Loucy (cell line): ENCODE data around the gene LRRC46.

Source experiments
- H2AFZ ChIP-seq: fragments of 200-600 bp; sonication (generic); 2 replicates; pipeline ENCODE4 v1.6.0; 2016; ENCODE audit warnings: antibody characterized with exemption, mild to moderate bottlenecking, low read length, moderate library complexity
- H3F3A ChIP-seq: fragments of 200-600 bp; 2 replicates; pipeline ENCODE4 v1.6.0; 2016; ENCODE audit warnings: antibody characterized with exemption, low read depth, mild to moderate bottlenecking
- H3K27me3 ChIP-seq: fragments of 200-600 bp; sonication (generic); 2 replicates; pipeline ENCODE4 v1.6.1; 2014; ENCODE audit warnings: low read length, mild to moderate bottlenecking; ENCODE audit not compliant: insufficient read depth, poor library complexity, severe bottlenecking
- H3K36me3 ChIP-seq: fragments of 200-600 bp; sonication (generic); 2 replicates; pipeline ENCODE4 v1.6.1; 2016; ENCODE audit warnings: low read length; ENCODE audit not compliant: insufficient read depth
- H3K4me1 ChIP-seq: fragments of 200-600 bp; sonication (generic); 2 replicates; pipeline ENCODE4 v1.5.1; 2014; ENCODE audit warnings: low read length, mild to moderate bottlenecking; ENCODE audit not compliant: insufficient read depth, poor library complexity, severe bottlenecking
- H3K4me2 ChIP-seq: fragments of 200-600 bp; sonication (generic); 2 replicates; pipeline ENCODE4 v1.6.0; 2014; ENCODE audit warnings: antibody characterized with exemption, low read length, low read depth, mild to moderate bottlenecking; ENCODE audit not compliant: poor library complexity, severe bottlenecking
- H3K4me3 ChIP-seq: fragments of 200-600 bp; sonication (generic); 2 replicates; pipeline ENCODE4 v1.5.1; 2014; ENCODE audit warnings: low read length, mild to moderate bottlenecking, mixed read lengths; ENCODE audit not compliant: poor library complexity, severe bottlenecking
- H3K79me2 ChIP-seq: fragments of 200-600 bp; sonication (generic); 2 replicates; pipeline ENCODE4 v1.6.1; 2014; ENCODE audit warnings: low read length; ENCODE audit not compliant: insufficient read depth
- H3K9ac ChIP-seq: fragments of 200-600 bp; sonication (generic); 2 replicates; pipeline ENCODE4 v1.6.0; 2014; ENCODE audit warnings: mild to moderate bottlenecking, low read depth, low read length, moderate library complexity; ENCODE audit not compliant: poor library complexity, severe bottlenecking
- H3K9me2 ChIP-seq: fragments of 200-600 bp; sonication (generic); replicated peaks from 2 replicates; pipeline ENCODE4 v1.6.1; 2016; ENCODE audit warnings: low read depth, low read length, mixed read lengths
- H3K9me3 ChIP-seq: fragments of 200-600 bp; sonication (generic); 2 replicates; pipeline ENCODE4 v1.6.1; 2014; ENCODE audit warnings: mild to moderate bottlenecking, antibody characterized with exemption, low read length, low read depth; ENCODE audit not compliant: insufficient read depth
- H4K20me1 ChIP-seq: fragments of 200-600 bp; sonication (generic); 2 replicates; pipeline ENCODE4 v1.6.0; 2014; ENCODE audit warnings: antibody characterized with exemption, low read length, mild to moderate bottlenecking; ENCODE audit not compliant: insufficient read depth, poor library complexity, severe bottlenecking
- EZH2phosphoT487 ChIP-seq: fragments of 200-600 bp; IDR thresholded peaks from 2 replicates; pipeline ENCODE4 v1.6.1; 2018; ENCODE audit warnings: antibody characterized with exemption, mild to moderate bottlenecking, moderate library complexity, borderline replicate concordance
- TF ChIP-seq, protein P1 (sequence below): fragments of 200-600 bp; sonication (generic); conservative IDR thresholded peaks from 2 replicates; pipeline ENCODE4 v1.5.1; 2014; ENCODE audit warnings: mild to moderate bottlenecking, antibody characterized with exemption, low read length

The LRRC46 gene

DNA sequence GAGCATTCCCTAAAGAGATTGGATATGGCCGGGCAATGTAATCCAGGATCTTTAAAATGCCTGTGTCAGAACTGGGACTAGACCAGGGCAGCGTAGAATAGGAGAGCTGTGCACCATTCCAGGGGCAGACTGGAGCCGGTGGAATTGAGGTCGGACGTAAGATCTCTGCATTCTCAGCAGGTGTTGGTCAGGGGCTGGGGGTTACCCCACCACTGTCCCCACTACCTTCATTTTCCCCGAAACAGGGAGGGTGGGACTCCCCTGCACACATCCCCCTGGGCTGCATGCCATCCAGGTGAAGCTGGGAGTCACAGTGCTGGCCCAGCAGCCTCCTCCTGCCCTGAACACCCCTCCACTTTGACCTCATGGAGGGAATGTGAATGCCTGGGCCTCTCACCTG is 27.7 kb upstream of the LRRC46 start:
- H3K4me1 ChIP-seq: no peaks in the 10 kb centered on the region
- H3K27me3 ChIP-seq: no peaks in the 10 kb centered on the region
- H3K9me3 ChIP-seq: no peaks in the 10 kb centered on the region

DNA sequence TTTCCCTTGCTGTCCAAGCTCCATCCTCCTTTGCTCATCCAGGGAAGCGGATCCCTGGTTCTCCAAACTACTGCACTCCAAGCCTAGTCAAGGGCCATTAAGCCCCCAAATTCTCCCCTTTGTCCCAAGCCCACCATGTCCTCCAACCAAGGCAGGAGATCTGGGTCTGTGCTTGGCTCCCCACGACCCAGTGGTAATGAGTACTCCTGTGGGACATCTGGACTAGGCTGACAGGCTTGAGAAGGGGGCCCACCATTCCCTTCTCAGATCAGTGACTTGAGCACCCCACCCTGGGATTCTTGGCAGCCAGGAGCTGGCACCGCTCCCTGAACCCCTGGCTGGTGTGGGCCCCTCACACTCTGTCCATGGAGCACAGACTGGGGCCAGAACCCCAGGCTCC is 27.0 kb upstream of the LRRC46 start:
- Histone ChIP-seq H3K79me2 (no peaks in the 10 kb centered on the region), H3K9me3 (no peaks in the 10 kb centered on the region), H3K4me3 (no peak overlapping the region), H3K9me2 (no peaks in the 10 kb centered on the region), H2AFZ (no peak overlapping the region), H3K9ac (no peak overlapping the region), H4K20me1 (no peaks in the 10 kb centered on the region), H3K4me2 (no peak overlapping the region), H3F3A (no peaks in the 10 kb centered on the region), H3K36me3 (peaks cover 6% of the 10 kb centered on the region; the same call in 1 of the 2 replicates), H3K4me1 (no peaks in the 10 kb centered on the region), H3K27me3 (no peaks in the 10 kb centered on the region)
- TF ChIP-seq EZH2phosphoT487: no peak
- TF ChIP-seq, protein P1, sequence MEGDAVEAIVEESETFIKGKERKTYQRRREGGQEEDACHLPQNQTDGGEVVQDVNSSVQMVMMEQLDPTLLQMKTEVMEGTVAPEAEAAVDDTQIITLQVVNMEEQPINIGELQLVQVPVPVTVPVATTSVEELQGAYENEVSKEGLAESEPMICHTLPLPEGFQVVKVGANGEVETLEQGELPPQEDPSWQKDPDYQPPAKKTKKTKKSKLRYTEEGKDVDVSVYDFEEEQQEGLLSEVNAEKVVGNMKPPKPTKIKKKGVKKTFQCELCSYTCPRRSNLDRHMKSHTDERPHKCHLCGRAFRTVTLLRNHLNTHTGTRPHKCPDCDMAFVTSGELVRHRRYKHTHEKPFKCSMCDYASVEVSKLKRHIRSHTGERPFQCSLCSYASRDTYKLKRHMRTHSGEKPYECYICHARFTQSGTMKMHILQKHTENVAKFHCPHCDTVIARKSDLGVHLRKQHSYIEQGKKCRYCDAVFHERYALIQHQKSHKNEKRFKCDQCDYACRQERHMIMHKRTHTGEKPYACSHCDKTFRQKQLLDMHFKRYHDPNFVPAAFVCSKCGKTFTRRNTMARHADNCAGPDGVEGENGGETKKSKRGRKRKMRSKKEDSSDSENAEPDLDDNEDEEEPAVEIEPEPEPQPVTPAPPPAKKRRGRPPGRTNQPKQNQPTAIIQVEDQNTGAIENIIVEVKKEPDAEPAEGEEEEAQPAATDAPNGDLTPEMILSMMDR: no peak

More for the DNA sequence above, 27.7 kb upstream of the LRRC46 start:
- no peaks in the 10 kb centered on the region for H3F3A ChIP-seq
- no peak overlapping the region for H3K4me3 ChIP-seq
- no peak overlapping the region for H3K9ac ChIP-seq
- no peaks in the 10 kb centered on the region for H3K9me2 ChIP-seq
- TF ChIP-seq EZH2phosphoT487: no peak
- TF ChIP-seq, protein P1: no peak
- no peak overlapping the region for H2AFZ ChIP-seq
- no peaks in the 10 kb centered on the region for H3K79me2 ChIP-seq
- H4K20me1 ChIP-seq: no peaks in the 10 kb centered on the region
- H3K4me2 ChIP-seq: no peak overlapping the region
- peaks cover 6% of the 10 kb centered on the region; the same call in 1 of the 2 replicates for H3K36me3 ChIP-seq

DNA sequence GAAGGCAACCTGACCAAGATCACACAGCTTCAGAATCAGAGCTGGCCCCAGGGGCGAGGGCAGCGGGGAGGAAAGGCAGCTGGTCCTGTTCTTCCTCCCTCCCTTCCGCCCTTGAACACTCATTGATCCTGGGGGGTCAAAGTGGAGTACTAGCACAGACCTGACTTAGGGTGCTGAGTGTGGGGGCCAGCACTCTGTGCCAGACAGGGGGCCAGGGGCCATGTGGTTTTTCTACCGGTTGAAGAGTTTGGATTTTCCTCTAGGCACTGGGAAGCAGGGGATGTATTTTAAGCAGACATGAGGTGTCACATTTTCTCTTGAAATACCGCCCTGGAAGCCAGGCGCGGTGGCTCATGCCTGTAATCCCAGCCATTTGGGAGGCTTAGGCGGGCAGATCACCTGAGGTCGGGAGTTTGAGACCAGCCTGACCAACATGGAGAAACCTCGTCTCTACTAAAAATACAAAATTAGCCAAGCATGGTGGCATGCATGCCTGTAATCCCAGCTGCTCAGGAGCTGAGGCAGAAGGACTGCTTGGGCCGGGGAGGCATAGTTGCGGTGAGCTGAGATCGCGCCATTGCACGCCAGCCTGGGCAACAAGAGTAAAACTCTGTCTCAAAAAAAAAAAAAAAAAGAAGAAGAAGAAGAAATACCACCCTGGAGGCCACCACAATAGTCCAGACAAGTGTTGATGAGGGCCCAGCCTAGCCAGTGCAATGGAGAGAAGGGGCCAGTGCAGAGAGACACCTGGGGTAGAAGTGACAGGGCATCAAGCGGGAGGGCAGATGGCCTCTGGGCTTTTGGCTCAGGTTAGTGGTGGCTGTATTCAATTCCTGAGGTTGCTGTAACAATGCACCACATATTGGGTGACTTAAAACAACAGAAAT is 25.2 kb upstream of the LRRC46 start:
- Histone ChIP-seq H3K4me1 (no peaks in the 10 kb centered on the region), H3K4me2 (no peak overlapping the region)
- no peak for TF ChIP-seq EZH2phosphoT487
- TF ChIP-seq, protein P1: no peak

More for the DNA sequence above, 25.2 kb upstream of the LRRC46 start:
- H3F3A ChIP-seq: no peaks in the 10 kb centered on the region
- no peak overlapping the region for H3K4me3 ChIP-seq
- H3K9me2 ChIP-seq: no peaks in the 10 kb centered on the region
- H3K79me2 ChIP-seq: no peaks in the 10 kb centered on the region
- H2AFZ ChIP-seq: no peak overlapping the region
- no peaks in the 10 kb centered on the region for H4K20me1 ChIP-seq
- H3K9ac ChIP-seq: no peak overlapping the region
- no peaks in the 10 kb centered on the region for H3K27me3 ChIP-seq
- no peaks in the 10 kb centered on the region for H3K9me3 ChIP-seq
- peaks cover 8% of the 10 kb centered on the region; the same call in 1 of the 2 replicates for H3K36me3 ChIP-seq
